Heart left ventricle (tissue), 16 donors: ENCODE results near the gene UMODL1. TPM values are rescaled to one million over a fixed set of nuclear protein-coding genes. Genes with fewer than 3 reads are reported as not detected.

Experiments used
- ATAC-seq, 4 donors: fragments of 200-7000 bp; cut with Tn5 transposase; one replicate each; pipeline ENCODE4 v1.9.1; 2020 to 2022; ENCODE audit warnings: moderate library complexity in 4 of 4, mild to moderate bottlenecking in 3 of 4, moderate number of reproducible peaks in 1 of 4
- DNase-seq, 5 donors: peaks; one replicate each; pipeline ENCODE4 v3.0.0-alpha.2; 2020
- H3K27ac ChIP-seq, 12 donors: fragments of 200-600 bp; sonication (generic) in 4 of 12; one replicate each; pipeline versions ENCODE4 v1.5.0 to v1.8.0; 2016 to 2022; ENCODE audit warnings: mild to moderate bottlenecking in 2 of 12
- H3K27me3 ChIP-seq, 9 donors: fragments of 200-600 bp; sonication (generic) in 2 of 9; one replicate each; pipeline versions ENCODE4 v1.5.1 to v1.8.0; 2016 to 2022; ENCODE audit warnings: mild to moderate bottlenecking in 3 of 9
- H3K36me3 ChIP-seq, 9 donors: fragments of 200-600 bp; sonication (generic) in 2 of 9; one replicate each; pipeline versions ENCODE4 v1.5.0 to v1.8.0; 2018 to 2022; ENCODE audit warnings: mild to moderate bottlenecking in 2 of 9
- H3K4me1 ChIP-seq, 12 donors: fragments of 200-600 bp; sonication (generic) in 4 of 12; one replicate each; pipeline versions ENCODE4 v1.5.0 to v1.8.0; 2016 to 2022; ENCODE audit warnings: mild to moderate bottlenecking in 3 of 12
- H3K4me3 ChIP-seq, 12 donors: fragments of 200-600 bp; sonication (generic) in 4 of 12; one replicate each; pipeline versions ENCODE4 v1.5.0 to v1.8.0; 2017 to 2022; ENCODE audit warnings: mild to moderate bottlenecking in 9 of 12, moderate library complexity in 4 of 12
- H3K9me3 ChIP-seq, 12 donors: fragments of 200-600 bp; sonication (generic) in 4 of 12; one replicate each; pipeline versions ENCODE4 v1.5.0 to v1.8.0; 2016 to 2022; ENCODE audit warnings: mild to moderate bottlenecking in 1 of 12
- CTCF ChIP-seq, 12 donors: fragments of 200-600 bp; sonication (generic) in 4 of 12; IDR thresholded peaks; one replicate each; pipeline versions ENCODE4 v1.5.0 to v1.8.0; 2018 to 2022; ENCODE audit warnings: antibody characterized with exemption in 12 of 12, mild to moderate bottlenecking in 5 of 12
- POLR2A ChIP-seq, 2 donors: fragments of 450-650 bp; IDR thresholded peaks; one replicate each; pipeline ENCODE4 v1.6.1; 2017; ENCODE audit warnings: antibody characterized with exemption in 2 of 2, mild to moderate bottlenecking in 2 of 2, moderate library complexity in 2 of 2
- WGBS, 4 donors: extraction: QIAGEN DNeasy Blood & Tissue Kit in 2 of 4; methylation state at CpG; one replicate each; pipeline versions ENCODE4 v1.1.5 to v1.1.7; 2013 to 2018; 5-methylcytosine and 5-hydroxymethylcytosine counted together
- intact Hi-C, 10 donors: fragments of 100-400 bp; cut with DNase I; formaldehyde crosslinking; loops; one replicate each; pipeline versions ENCODE4 v1.11.1 to v1.14.2; 2022
- polyA plus RNA-seq, 2 donors: library from polyadenylated mRNA; stranded (reverse); fragments of 200-250 nt; gene quantifications; one replicate each; pipeline ENCODE4 v1.2.3, GENCODE V29; 2013
- total RNA-seq, 9 donors: library from RNA; depleted of rRNA in 2 of 9; stranded (reverse); fragments of >200 nt in 2 of 9; fragmentation: NEBNext Ultra II Directional in 3 of 9; extraction: Animal tissue kit (Norgen Biotek cat#: 25700) in 3 of 9; gene quantifications; one replicate each; pipeline versions ENCODE4 v1.1.0 to v1.2.4, GENCODE V29; 2016 to 2023
- donor health status: ischemic (EF 13 %, LVEDD 7.1; RV severe dilation, severe dysfunction).
- donor health status: healthy with polysubstance abuse.
- donor health status: DM: no; HTN: yes; CAD: no.
- donor health status: DM: no; HTN: no; CAD: no.
- donor health status: ischemic (EF 25% LVEDD 6.9; RV normal size, moderate dysfunction).
- donor health status: ischemic (EF 25% LVEDD 5.7; RV mildly dilated, moderate dysfunction).
- donor health status: healthy.
- donor health status: DM: yes; HTN: yes; CAD: no.
- donor health status: ischemic (EF 35%, LVEDD 5.7; RV mildly dilated, moderate dysfunction).
- donor health status: nonischemic (EF 11% LVEDD 7.7; RV severe dilation, severe dysfunction).
- donor health status: DM: yes; HTN: yes; CAD: no.
- donor health status: PGD.
- donor health status: ischemic (EF 29% LVEDD 5.4; RV normal size, mild dysfunction).
- donor health status: nonischemic (EF 23%, LVEDD 6.1; RV moderate dilation, normal function).

Gene UMODL1
- total and polyA plus RNA-seq, 11 donors: 0.07 to 0.19 TPM; not detected in 9

DNA sequence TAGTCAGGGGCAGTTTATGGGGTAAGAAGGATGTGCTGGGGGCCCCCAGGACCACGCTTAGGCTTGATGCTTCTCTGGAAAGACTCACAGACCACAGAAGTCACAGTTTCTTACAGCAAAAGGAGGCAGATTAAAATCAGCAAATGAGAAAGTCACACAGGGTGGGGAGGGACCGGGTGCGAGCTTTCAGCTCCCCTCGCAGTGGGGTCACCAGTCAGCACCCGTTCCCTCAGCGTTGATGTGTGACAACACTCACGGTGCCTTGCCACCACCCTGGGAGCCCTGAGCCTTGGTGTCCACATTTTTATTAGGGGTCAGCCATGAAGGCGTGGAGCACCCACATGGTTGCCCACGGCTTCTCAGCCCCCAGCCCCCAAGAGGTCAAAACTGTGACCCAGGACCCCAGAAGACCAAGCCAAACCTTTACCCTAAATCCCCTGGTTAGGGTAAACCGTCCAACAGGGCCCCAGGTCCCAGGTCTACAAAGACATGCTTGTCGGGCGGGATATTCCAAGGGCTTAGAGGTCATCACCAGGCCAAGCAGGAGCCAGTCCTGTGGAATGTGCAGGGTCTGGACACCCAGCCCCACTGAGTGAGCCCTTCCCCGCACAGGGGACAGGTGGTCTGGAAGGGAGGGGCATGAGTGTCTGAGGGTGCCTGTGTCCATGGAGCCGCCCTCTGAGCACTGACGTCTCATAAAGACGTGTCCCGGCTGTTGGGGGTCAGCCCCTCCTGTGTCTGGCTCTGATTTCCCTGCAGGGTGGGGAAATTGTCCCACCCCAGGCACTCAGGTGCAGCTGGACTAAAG is 83.3 kb downstream of the UMODL1 start:
- no peak overlapping the region for H3K27ac ChIP-seq
- H3K9me3 ChIP-seq: no peaks in the 10 kb centered on the region
- H3K4me3 ChIP-seq: no peak overlapping the region
- ATAC-seq (no peak), DNase-seq (no peak)
- TF ChIP-seq CTCF (IDR thresholded peaks at IDR 0.05) (no peak), POLR2A (IDR thresholded peaks at IDR 0.05) (no peak)
- 88 to 92% (median 90%) methylated on average over 16 to 17 of the region's 17 CpGs for WGBS, 4 donors
- peaks cover 0 to 5% (median 0%) of the 10 kb centered on the region in 12 donors for H3K4me1 ChIP-seq
- intact Hi-C loops: loop anchor here in 2 of 10 donors (10.0 kb wide), 2 partner anchors 100 to 190 kb away; no protein-coding TSS in a partner anchor
- no peaks in the 10 kb centered on the region for H3K36me3 ChIP-seq
- H3K27me3 ChIP-seq: peaks cover 0 to 16% (median 0%) of the 10 kb centered on the region in 9 donors

DNA sequence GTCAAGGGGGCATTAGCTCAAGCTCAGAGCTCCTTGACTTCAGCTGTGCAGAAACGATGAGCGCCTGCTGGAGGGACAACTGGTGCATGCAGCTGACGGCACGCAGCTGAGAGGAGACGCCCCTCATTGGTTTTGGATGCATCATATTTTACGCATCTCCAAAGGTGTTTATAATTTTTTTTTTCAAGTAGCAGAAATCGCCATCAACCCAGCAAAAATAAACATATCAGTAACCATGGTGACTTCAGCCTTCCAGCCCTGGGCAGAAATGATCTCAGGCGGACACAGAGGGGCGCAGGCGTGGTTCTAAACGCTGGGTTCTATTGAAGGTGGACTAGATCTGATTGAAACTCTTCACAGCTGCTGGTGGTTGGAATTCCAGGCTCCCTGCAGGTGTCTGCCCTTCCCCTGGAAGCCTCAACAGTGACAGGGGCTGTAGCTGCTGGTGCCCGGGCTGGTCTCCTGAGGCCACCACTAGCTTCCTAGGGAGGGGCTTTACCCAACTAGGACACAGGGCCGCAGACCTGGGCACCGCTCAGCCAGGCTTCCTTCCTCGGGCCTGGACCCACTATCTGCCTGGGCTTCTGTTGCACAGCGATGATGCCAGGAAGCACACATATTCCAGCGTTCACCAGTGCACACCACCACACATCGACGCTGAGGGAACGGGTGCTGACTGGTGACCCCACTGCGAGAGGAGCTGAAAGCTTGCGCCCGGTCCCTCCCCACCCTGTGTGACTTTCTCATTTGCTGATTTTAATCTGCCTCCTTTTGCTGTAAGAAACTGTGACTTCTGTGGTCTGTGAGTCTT is 84.1 kb downstream of the UMODL1 start:
- DNase-seq (peak in 1 of 5 donors; percentile 34), ATAC-seq (no peak)
- Histone ChIP-seq H3K27me3 (peaks cover 0 to 18% (median 0%) of the 10 kb centered on the region in 9 donors), H3K4me3 (no peak overlapping the region), H3K36me3 (no peaks in the 10 kb centered on the region), H3K4me1 (peaks cover 0 to 5% (median 0%) of the 10 kb centered on the region in 12 donors), H3K27ac (no peak overlapping the region), H3K9me3 (no peaks in the 10 kb centered on the region)
- 90 to 97% (median 91%) methylated on average over 23 of the region's 23 CpGs for WGBS, 4 donors
- intact Hi-C loops: loop anchor here in 2 of 10 donors (10.0 kb wide), 2 partner anchors 100 to 190 kb away; no protein-coding TSS in a partner anchor
- no peak for TF ChIP-seq POLR2A (IDR thresholded peaks at IDR 0.05)
- no peak for TF ChIP-seq CTCF (IDR thresholded peaks at IDR 0.05)

- TF ChIP-seq CTCF (IDR thresholded peaks at IDR 0.05): no peak
- no peak for TF ChIP-seq POLR2A (IDR thresholded peaks at IDR 0.05)
- H3K27ac ChIP-seq: no peak overlapping the region
- intact Hi-C loops: loop anchor here in 2 of 10 donors (10.0 kb wide), 2 partner anchors 98 to 188 kb away; no protein-coding TSS in a partner anchor
- H3K36me3 ChIP-seq: no peaks in the 10 kb centered on the region
- H3K27me3 ChIP-seq: peaks cover 0 to 18% (median 0%) of the 10 kb centered on the region in 9 donors
- no peaks in the 10 kb centered on the region for H3K9me3 ChIP-seq
- 51 to 58% (median 56%) methylated on average over 19 to 20 of the region's 20 CpGs for WGBS, 4 donors
- peaks cover 0 to 5% (median 0%) of the 10 kb centered on the region in 12 donors for H3K4me1 ChIP-seq
- ATAC-seq (peak in 1 of 4 donors; percentile 36), DNase-seq (peak in 1 of 5 donors; percentile 45)
- no peak overlapping the region for H3K4me3 ChIP-seq
These were observed 85.8 kb downstream of the UMODL1 start for GRCh38 chr21:42156690-42157605.
